ENCODE measurements around the gene ELOVL7. TPM values are rescaled to one million over a fixed set of nuclear protein-coding genes. Genes with fewer than 3 reads are reported as not detected.

ELOVL7 gene
- total and polyA plus RNA-seq, 10 of the 15 experiments (the other 5 are each of a cell fraction or from before 2014, with no cell fraction given) = 0.26 to 1.2 (median 0.92) TPM

DNA sequence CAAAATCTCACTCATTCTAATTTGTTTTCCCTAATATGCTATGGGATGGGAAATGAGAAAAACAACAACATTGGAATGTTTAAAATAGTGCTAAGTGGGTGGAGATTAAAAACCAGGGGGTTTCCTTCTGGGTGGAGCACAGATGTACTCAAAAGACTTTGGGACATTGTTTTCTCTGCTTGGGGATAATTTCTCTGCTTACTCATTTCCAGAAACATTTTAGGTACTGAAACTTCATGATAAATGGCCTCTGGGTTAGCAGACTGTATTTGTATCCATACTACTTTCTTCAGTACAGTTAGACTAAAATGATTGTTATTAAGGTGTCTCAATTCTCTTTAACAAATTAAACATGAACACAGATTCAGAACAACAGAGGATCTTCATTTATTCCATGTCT lies 17.4 kb downstream of the ELOVL7 start (continued):
- TF ChIP-seq NR2C2 (IDR thresholded peaks at IDR 0.05; ENCODE audit: borderline replicate concordance, control insufficient read depth, insufficient read length, low read depth) (no peak), EP300 (IDR thresholded peaks at IDR 0.05; ENCODE audit: borderline replicate concordance in 1 of 2, control insufficient read depth in 1 of 2, low read depth in 2 of 2, low read length in 2 of 2) (peak; percentile 59 to 94; a peak in 3 of 4 replicates), SUPT20H (IDR thresholded peaks at IDR 0.05; ENCODE audit: borderline replicate concordance, control insufficient read depth, low read depth, low read length) (no peak), JUNB (IDR thresholded peaks at IDR 0.05) (peak; percentile 97), ZNF217 (IDR thresholded peaks at IDR 0.05) (peak; percentile 84), SIX5 (IDR thresholded peaks at IDR 0.05; ENCODE audit: low read depth, low read length, severe bottlenecking) (no peak), PBX3 (IDR thresholded peaks at IDR 0.05; ENCODE audit: insufficient replicate concordance, low read depth, low read length) (peak; percentile 36)

GRCh38 chr5:60823574-60823973 lies 20.5 kb downstream of the ELOVL7 start:
- BruUV-seq (replicated peaks) = no TSS peak
- intact Hi-C loops (cut with micrococcal nuclease; ENCODE audit: unreplicated experiment) (loop anchor here (5.0 kb wide), 1 partner anchor 126 kb away; no protein-coding TSS in a partner anchor), in situ Hi-C loops (cut with MboI) (no loop called here)
- H2AFZ ChIP-seq (ENCODE audit: control insufficient read depth, low read depth, low read length) = no peak overlapping the region
- peaks cover 5% of the 10 kb centered on the region; the same call in 2 of the 3 replicates for H3K9me3 ChIP-seq (replicated peaks; ENCODE audit: control insufficient read depth, insufficient read depth, low read length)
- ChIA-PET SMC1A (ENCODE audit: uncharacterized antibody, unreplicated experiment) (no interaction called here), POLR2A (no interaction called here), RAD21 (ENCODE audit: unreplicated experiment) (no interaction called here), CTCF (interaction anchor here (1.5 kb wide), 1 partner anchor 155 kb away, joined by 4 read pairs; no protein-coding TSS in a partner anchor)
- DNase-seq (ENCODE audit: low read depth, low spot score) (no peak), FAIRE-seq (no peak), ATAC-seq (no peak)
- H4K20me1 ChIP-seq (ENCODE audit: control insufficient read depth, insufficient read depth) = no peaks in the 10 kb centered on the region
- no peak overlapping the region for H3K9ac ChIP-seq (ENCODE audit: control insufficient read depth, insufficient read depth, low read length)
- no peaks in the 10 kb centered on the region for H3K79me2 ChIP-seq (ENCODE audit: control insufficient read depth, insufficient read depth, low read length)
- no peaks in the 10 kb centered on the region for H3K36me3 ChIP-seq (ENCODE audit: control insufficient read depth in 2 of 2, insufficient read depth in 2 of 2, low read length in 1 of 2)
- H3K4me2 ChIP-seq (ENCODE audit: control insufficient read depth, insufficient read depth) = peak overlapping the region; percentile 31
- WGBS (ENCODE audit: insufficient coverage, insufficient replicate concordance, low lambda C conversion rate, missing lambda C conversion rate) = 32% methylated on average over 1 of the region's 1 CpG
- H3K27ac ChIP-seq (ENCODE audit: control insufficient read depth, insufficient read depth) = no peak overlapping the region
- H3K4me1 ChIP-seq (ENCODE audit: control insufficient read depth, insufficient read depth, low read length) = peaks cover 53% of the 10 kb centered on the region
- H3K27me3 ChIP-seq (replicated peaks in 1 of 2; ENCODE audit: control insufficient read depth in 2 of 2, insufficient read depth in 2 of 2, low read length in 1 of 2) = no peaks in the 10 kb centered on the region
- H3K4me3 ChIP-seq = no peak overlapping the region
- TF ChIP-seq SREBF1 (IDR thresholded peaks at IDR 0.05; ENCODE audit: low read length) = no peak
- TF ChIP-seq ZNF274 (IDR thresholded peaks at IDR 0.05; ENCODE audit: insufficient read depth, insufficient read length) = no peak
- TF ChIP-seq, protein P1, sequence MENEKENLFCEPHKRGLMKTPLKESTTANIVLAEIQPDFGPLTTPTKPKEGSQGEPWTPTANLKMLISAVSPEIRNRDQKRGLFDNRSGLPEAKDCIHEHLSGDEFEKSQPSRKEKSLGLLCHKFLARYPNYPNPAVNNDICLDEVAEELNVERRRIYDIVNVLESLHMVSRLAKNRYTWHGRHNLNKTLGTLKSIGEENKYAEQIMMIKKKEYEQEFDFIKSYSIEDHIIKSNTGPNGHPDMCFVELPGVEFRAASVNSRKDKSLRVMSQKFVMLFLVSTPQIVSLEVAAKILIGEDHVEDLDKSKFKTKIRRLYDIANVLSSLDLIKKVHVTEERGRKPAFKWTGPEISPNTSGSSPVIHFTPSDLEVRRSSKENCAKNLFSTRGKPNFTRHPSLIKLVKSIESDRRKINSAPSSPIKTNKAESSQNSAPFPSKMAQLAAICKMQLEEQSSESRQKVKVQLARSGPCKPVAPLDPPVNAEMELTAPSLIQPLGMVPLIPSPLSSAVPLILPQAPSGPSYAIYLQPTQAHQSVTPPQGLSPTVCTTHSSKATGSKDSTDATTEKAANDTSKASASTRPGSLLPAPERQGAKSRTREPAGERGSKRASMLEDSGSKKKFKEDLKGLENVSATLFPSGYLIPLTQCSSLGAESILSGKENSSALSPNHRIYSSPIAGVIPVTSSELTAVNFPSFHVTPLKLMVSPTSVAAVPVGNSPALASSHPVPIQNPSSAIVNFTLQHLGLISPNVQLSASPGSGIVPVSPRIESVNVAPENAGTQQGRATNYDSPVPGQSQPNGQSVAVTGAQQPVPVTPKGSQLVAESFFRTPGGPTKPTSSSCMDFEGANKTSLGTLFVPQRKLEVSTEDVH (IDR thresholded peaks at IDR 0.05; ENCODE audit: low read depth, partially characterized antibody) = no peak
- TF ChIP-seq TCF12 (IDR thresholded peaks at IDR 0.05; ENCODE audit: low read depth, low read length) = no peak
- no peak for TF ChIP-seq DPF2 (IDR thresholded peaks at IDR 0.05)
- TF ChIP-seq HDGF (IDR thresholded peaks at IDR 0.05) = no peak
- no peak for TF ChIP-seq SREBF2 (IDR thresholded peaks at IDR 0.05; ENCODE audit: low read length)
- no peak for TF ChIP-seq CREB1 (IDR thresholded peaks at IDR 0.05; ENCODE audit: low read depth)
- TF ChIP-seq, protein P2, sequence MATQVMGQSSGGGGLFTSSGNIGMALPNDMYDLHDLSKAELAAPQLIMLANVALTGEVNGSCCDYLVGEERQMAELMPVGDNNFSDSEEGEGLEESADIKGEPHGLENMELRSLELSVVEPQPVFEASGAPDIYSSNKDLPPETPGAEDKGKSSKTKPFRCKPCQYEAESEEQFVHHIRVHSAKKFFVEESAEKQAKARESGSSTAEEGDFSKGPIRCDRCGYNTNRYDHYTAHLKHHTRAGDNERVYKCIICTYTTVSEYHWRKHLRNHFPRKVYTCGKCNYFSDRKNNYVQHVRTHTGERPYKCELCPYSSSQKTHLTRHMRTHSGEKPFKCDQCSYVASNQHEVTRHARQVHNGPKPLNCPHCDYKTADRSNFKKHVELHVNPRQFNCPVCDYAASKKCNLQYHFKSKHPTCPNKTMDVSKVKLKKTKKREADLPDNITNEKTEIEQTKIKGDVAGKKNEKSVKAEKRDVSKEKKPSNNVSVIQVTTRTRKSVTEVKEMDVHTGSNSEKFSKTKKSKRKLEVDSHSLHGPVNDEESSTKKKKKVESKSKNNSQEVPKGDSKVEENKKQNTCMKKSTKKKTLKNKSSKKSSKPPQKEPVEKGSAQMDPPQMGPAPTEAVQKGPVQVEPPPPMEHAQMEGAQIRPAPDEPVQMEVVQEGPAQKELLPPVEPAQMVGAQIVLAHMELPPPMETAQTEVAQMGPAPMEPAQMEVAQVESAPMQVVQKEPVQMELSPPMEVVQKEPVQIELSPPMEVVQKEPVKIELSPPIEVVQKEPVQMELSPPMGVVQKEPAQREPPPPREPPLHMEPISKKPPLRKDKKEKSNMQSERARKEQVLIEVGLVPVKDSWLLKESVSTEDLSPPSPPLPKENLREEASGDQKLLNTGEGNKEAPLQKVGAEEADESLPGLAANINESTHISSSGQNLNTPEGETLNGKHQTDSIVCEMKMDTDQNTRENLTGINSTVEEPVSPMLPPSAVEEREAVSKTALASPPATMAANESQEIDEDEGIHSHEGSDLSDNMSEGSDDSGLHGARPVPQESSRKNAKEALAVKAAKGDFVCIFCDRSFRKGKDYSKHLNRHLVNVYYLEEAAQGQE (IDR thresholded peaks at IDR 0.05; ENCODE audit: low read depth, low read length) = no peak
- no peak for TF ChIP-seq CBX3 (IDR thresholded peaks at IDR 0.05; ENCODE audit: borderline replicate concordance, low read depth)
- no peak for TF ChIP-seq KDM1A (IDR thresholded peaks at IDR 0.05; ENCODE audit: borderline replicate concordance)
